Heart left ventricle (tissue), 16 donors: ENCODE data around the gene SLC12A8. TPM values are rescaled to one million over a fixed set of nuclear protein-coding genes. Genes with fewer than 3 reads are reported as not detected.
A peak's percentile ranks its signal among the peaks of the same experiment; 100 is the strongest.

Experiments used
- ATAC-seq, 4 donors: fragments of 200-7000 bp; cut with Tn5 transposase; one replicate each; pipeline ENCODE4 v1.9.1; 2020 to 2022; ENCODE audit warnings: moderate library complexity in 4 of 4, mild to moderate bottlenecking in 3 of 4, moderate number of reproducible peaks in 1 of 4
- DNase-seq, 5 donors: peaks; one replicate each; pipeline ENCODE4 v3.0.0-alpha.2; 2020
- H3K27ac ChIP-seq, 12 donors: fragments of 200-600 bp; sonication (generic) in 4 of 12; one replicate each; pipeline versions ENCODE4 v1.5.0 to v1.8.0; 2016 to 2022; ENCODE audit warnings: mild to moderate bottlenecking in 2 of 12
- H3K27me3 ChIP-seq, 9 donors: fragments of 200-600 bp; sonication (generic) in 2 of 9; one replicate each; pipeline versions ENCODE4 v1.5.1 to v1.8.0; 2016 to 2022; ENCODE audit warnings: mild to moderate bottlenecking in 3 of 9
- H3K36me3 ChIP-seq, 9 donors: fragments of 200-600 bp; sonication (generic) in 2 of 9; one replicate each; pipeline versions ENCODE4 v1.5.0 to v1.8.0; 2018 to 2022; ENCODE audit warnings: mild to moderate bottlenecking in 2 of 9
- H3K4me1 ChIP-seq, 12 donors: fragments of 200-600 bp; sonication (generic) in 4 of 12; one replicate each; pipeline versions ENCODE4 v1.5.0 to v1.8.0; 2016 to 2022; ENCODE audit warnings: mild to moderate bottlenecking in 3 of 12
- H3K4me3 ChIP-seq, 12 donors: fragments of 200-600 bp; sonication (generic) in 4 of 12; one replicate each; pipeline versions ENCODE4 v1.5.0 to v1.8.0; 2017 to 2022; ENCODE audit warnings: mild to moderate bottlenecking in 9 of 12, moderate library complexity in 4 of 12
- H3K9me3 ChIP-seq, 12 donors: fragments of 200-600 bp; sonication (generic) in 4 of 12; one replicate each; pipeline versions ENCODE4 v1.5.0 to v1.8.0; 2016 to 2022; ENCODE audit warnings: mild to moderate bottlenecking in 1 of 12
- CTCF ChIP-seq, 12 donors: fragments of 200-600 bp; sonication (generic) in 4 of 12; IDR thresholded peaks; one replicate each; pipeline versions ENCODE4 v1.5.0 to v1.8.0; 2018 to 2022; ENCODE audit warnings: antibody characterized with exemption in 12 of 12, mild to moderate bottlenecking in 5 of 12
- POLR2A ChIP-seq, 2 donors: fragments of 450-650 bp; IDR thresholded peaks; one replicate each; pipeline ENCODE4 v1.6.1; 2017; ENCODE audit warnings: antibody characterized with exemption in 2 of 2, mild to moderate bottlenecking in 2 of 2, moderate library complexity in 2 of 2
- WGBS, 4 donors: extraction: QIAGEN DNeasy Blood & Tissue Kit in 2 of 4; methylation state at CpG; one replicate each; pipeline versions ENCODE4 v1.1.5 to v1.1.7; 2013 to 2018; 5-methylcytosine and 5-hydroxymethylcytosine counted together
- intact Hi-C, 10 donors: fragments of 100-400 bp; cut with DNase I; formaldehyde crosslinking; loops; one replicate each; pipeline versions ENCODE4 v1.11.1 to v1.14.2; 2022
- polyA plus RNA-seq, 2 donors: library from polyadenylated mRNA; stranded (reverse); fragments of 200-250 nt; gene quantifications; one replicate each; pipeline ENCODE4 v1.2.3, GENCODE V29; 2013
- total RNA-seq, 9 donors: library from RNA; depleted of rRNA in 2 of 9; stranded (reverse); fragments of >200 nt in 2 of 9; fragmentation: NEBNext Ultra II Directional in 3 of 9; extraction: Animal tissue kit (Norgen Biotek cat#: 25700) in 3 of 9; gene quantifications; one replicate each; pipeline versions ENCODE4 v1.1.0 to v1.2.4, GENCODE V29; 2016 to 2023
- donor health status: ischemic (EF 13 %, LVEDD 7.1; RV severe dilation, severe dysfunction).
- donor health status: healthy with polysubstance abuse.
- donor health status: DM: no; HTN: yes; CAD: no.
- donor health status: DM: no; HTN: no; CAD: no.
- donor health status: ischemic (EF 25% LVEDD 6.9; RV normal size, moderate dysfunction).
- donor health status: ischemic (EF 25% LVEDD 5.7; RV mildly dilated, moderate dysfunction).
- donor health status: healthy.
- donor health status: DM: yes; HTN: yes; CAD: no.
- donor health status: ischemic (EF 35%, LVEDD 5.7; RV mildly dilated, moderate dysfunction).
- donor health status: nonischemic (EF 11% LVEDD 7.7; RV severe dilation, severe dysfunction).
- donor health status: DM: yes; HTN: yes; CAD: no.
- donor health status: PGD.
- donor health status: ischemic (EF 29% LVEDD 5.4; RV normal size, mild dysfunction).
- donor health status: nonischemic (EF 23%, LVEDD 6.1; RV moderate dilation, normal function).

Gene SLC12A8
- total and polyA plus RNA-seq, 11 donors = 0.09 to 1.9 (median 0.68) TPM; not detected in 3

- WGBS, 4 donors = 86 to 95% (median 90%) methylated on average over 10 of the region's 10 CpGs
- TF ChIP-seq CTCF (IDR thresholded peaks at IDR 0.05) (no peak), POLR2A (IDR thresholded peaks at IDR 0.05) (no peak)
Measured at GRCh38 chr3:125152951-125153350, 59.6 kb downstream of the SLC12A8 start.

GRCh38 chr3:125151916-125152315 lies 60.6 kb downstream of the SLC12A8 start:
- Histone ChIP-seq H3K4me3 (no peak overlapping the region), H3K27me3 (no peaks in the 10 kb centered on the region), H3K27ac (peak overlapping the region in 2 of 12 donors; percentile 37 to 53), H3K9me3 (no peaks in the 10 kb centered on the region), H3K4me1 (peaks cover 0 to 64% (median 35%) of the 10 kb centered on the region in 12 donors), H3K36me3 (no peaks in the 10 kb centered on the region)
- no peak for ATAC-seq
- no peak for DNase-seq
- WGBS, 4 donors = 54 to 81% (median 64%) methylated on average over 1 of the region's 1 CpG
- TF ChIP-seq CTCF (IDR thresholded peaks at IDR 0.05) (no peak), POLR2A (IDR thresholded peaks at IDR 0.05) (no peak)
- intact Hi-C loops = loop anchor here in 1 of 10 donors (10.0 kb wide), 1 partner anchor 107 kb away; no protein-coding TSS in a partner anchor

More at GRCh38 chr3:125152951-125153350, 59.6 kb downstream of the SLC12A8 start:
- Histone ChIP-seq H3K27me3 (no peaks in the 10 kb centered on the region), H3K36me3 (no peaks in the 10 kb centered on the region), H3K4me1 (peaks cover 0 to 54% (median 25%) of the 10 kb centered on the region in 12 donors), H3K9me3 (no peaks in the 10 kb centered on the region), H3K4me3 (no peak overlapping the region), H3K27ac (no peak overlapping the region)
- intact Hi-C loops = loop anchor here in 1 of 10 donors (10.0 kb wide), 1 partner anchor 108 kb away; no protein-coding TSS in a partner anchor
- ATAC-seq (no peak), DNase-seq (no peak)

- no peak overlapping the region for H3K4me3 ChIP-seq
- no peaks in the 10 kb centered on the region for H3K27me3 ChIP-seq
- H3K27ac ChIP-seq = peak overlapping the region in 3 of 12 donors; percentile 14 to 53 (median 37)
- intact Hi-C loops = loop anchor here in 1 of 10 donors (10.0 kb wide), 1 partner anchor 107 kb away; no protein-coding TSS in a partner anchor
- TF ChIP-seq POLR2A (IDR thresholded peaks at IDR 0.05) (no peak), CTCF (IDR thresholded peaks at IDR 0.05) (no peak)
- ATAC-seq (no peak), DNase-seq (no peak)
- no peaks in the 10 kb centered on the region for H3K9me3 ChIP-seq
- 54 to 73% (median 61%) methylated on average over 9 of the region's 9 CpGs for WGBS, 4 donors
- H3K36me3 ChIP-seq = no peaks in the 10 kb centered on the region
- H3K4me1 ChIP-seq = peaks cover 0 to 69% (median 39%) of the 10 kb centered on the region in 12 donors
Measured at GRCh38 chr3:125151442-125151817, 61.1 kb downstream of the SLC12A8 start.

- H3K36me3 ChIP-seq = no peaks in the 10 kb centered on the region
- no peaks in the 10 kb centered on the region for H3K27me3 ChIP-seq
- TF ChIP-seq CTCF (IDR thresholded peaks at IDR 0.05) (peak in 11 of 12 donors; percentile 17 to 49 (median 36)), POLR2A (IDR thresholded peaks at IDR 0.05) (no peak)
- peak overlapping the region in 4 of 12 donors; percentile 1 to 53 (median 26) for H3K27ac ChIP-seq
- peaks cover 0 to 71% (median 40%) of the 10 kb centered on the region in 12 donors for H3K4me1 ChIP-seq
- 62 to 76% (median 73%) methylated on average over 14 of the region's 14 CpGs for WGBS, 4 donors
- intact Hi-C loops = loop anchor here in 1 of 10 donors (10.0 kb wide), 1 partner anchor 106 kb away; no protein-coding TSS in a partner anchor
- H3K4me3 ChIP-seq = no peak overlapping the region
- H3K9me3 ChIP-seq = no peaks in the 10 kb centered on the region
- DNase-seq (no peak), ATAC-seq (no peak)
Measured at GRCh38 chr3:125150525-125151441, 61.8 kb downstream of the SLC12A8 start.
